HG03520 (cell line): Measurements from ENCODE around the gene ZNF638.
"Not testable (repeated sequence)": the region's sequence is repeated elsewhere in the genome, so short reads cannot be mapped to it uniquely, and the experiment has no call there.

Experiments
- ATAC-seq: cut with Tn5 transposase; IDR thresholded peaks from one replicate; pipeline ENCODE4 v1.9.1; 2021; ENCODE audit warnings: mild to moderate bottlenecking, moderate library complexity; ENCODE audit not compliant: unreplicated experiment

The ZNF638 gene

DNA sequence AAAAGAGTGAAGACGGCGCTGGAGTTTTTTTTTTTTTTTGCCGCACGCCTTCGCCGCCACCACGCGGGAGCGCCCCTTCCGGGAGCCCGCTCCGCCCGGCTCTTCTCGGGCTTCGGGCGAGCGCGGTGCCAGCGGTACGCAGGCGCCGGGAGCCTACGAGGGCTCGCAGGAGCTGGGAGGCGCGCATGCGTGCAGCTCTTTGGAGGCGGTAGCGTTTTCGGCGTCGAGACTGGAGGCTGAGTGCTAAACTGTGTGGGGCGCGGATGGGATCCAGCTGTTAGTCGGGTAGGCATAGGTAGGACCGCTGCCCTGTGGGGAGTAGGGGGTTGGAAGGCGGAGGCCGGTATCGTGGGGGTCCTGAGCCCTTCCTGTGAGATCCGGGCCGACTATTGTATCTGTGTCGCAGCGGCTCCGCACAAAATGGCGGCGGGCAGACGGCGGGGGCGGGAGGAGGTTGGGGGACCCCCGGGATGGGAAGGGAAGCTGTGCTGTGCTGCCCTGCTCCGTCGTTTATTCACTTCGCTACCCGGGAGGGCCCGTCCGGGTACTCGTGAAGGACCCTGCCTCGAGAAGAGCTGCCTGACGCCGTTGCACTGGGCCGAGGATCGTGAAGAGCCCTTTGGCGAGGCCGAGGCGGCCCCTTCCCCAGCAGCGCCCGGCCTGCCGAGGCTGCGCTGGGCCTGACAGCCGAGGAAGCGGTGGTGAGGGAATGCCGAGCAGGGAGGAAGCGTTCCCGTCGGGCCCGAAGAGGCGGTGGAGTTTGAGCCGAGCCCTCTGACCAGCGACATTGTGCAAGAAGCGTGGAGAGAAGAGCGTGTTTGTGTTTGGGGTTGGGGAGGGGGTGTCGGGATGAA, at the start of gene ZNF638:
ZNF638 (plus strand) TSS at position 202 of the 854 bp plus-strand sequence. CDS start 17,173 bp downstream, outside the sequence.
- peak; percentile 97 for ATAC-seq

DNA sequence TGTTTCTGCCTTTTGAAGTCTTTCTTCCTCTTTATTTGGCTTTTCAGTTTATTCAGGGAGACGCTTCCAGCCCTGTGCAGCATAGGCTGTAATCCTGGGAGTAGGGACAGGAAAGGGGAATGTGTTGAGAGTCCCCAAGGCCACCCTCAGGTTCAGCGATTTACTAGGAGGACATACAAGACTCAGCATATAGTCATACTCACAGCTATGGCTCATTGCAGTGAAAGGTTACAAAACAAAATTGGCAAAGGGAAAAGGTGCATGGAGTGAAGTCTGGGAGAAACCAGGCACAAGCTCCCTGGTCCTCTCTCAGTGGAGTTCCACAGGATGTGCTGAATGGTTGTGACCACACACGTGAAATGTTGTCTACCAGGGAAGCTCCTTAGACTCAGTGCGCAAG, 49.6 kb upstream of the ZNF638 start:
- ATAC-seq, result no peak

- no peak for ATAC-seq
These were observed 49.1 kb upstream of the ZNF638 start for GRCh38 chr2:71282493-71282892.

GRCh38 chr2:71283131-71283530, 48.5 kb upstream of the ZNF638 start:
- no peak for ATAC-seq

DNA sequence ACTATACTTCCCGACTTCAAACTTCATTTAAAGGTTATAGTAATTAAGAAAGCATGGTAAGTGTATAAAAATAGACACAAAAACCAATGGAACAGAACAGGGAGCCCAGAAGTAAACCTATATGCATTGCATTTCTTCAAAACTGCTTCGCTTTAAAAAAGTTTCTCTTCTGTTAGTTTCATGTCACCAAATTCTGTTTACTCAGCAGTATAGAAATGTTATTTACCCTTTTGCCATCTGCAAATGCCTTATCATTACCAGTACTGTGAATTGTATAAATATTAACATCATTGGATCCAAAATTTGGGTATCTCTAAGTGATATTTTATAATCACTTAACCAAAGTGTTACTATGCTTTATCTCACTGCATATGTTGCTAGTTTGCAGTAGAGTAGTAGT, 45.9 kb upstream of the ZNF638 start:
- ATAC-seq, result no peak

- no peak for ATAC-seq
These were observed 40.2 kb upstream of the ZNF638 start for GRCh38 chr2:71291398-71291797.

DNA sequence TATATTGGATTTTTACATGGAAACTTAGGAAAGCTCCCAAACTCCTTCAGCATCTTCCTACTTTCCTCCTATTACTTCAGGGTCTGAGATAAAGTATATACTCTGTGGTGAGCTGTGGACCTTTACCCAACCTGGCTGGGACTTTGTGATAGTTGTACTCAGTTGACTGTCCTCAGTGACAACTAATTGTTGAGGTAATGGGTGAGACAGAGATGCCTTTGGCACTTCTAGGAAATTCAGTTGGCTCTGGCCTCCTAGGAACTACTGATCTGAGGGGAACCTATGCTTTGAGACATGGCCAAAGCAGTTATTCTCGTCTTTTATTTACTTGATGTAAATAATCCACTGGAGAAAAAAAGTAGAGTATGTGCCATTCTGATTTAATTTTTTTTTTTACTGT, 39.4 kb upstream of the ZNF638 start:
- no peak for ATAC-seq

- ATAC-seq, result no peak
These were observed 32.7 kb upstream of the ZNF638 start for GRCh38 chr2:71298914-71299313.

- no peak for ATAC-seq
These were observed 32.1 kb upstream of the ZNF638 start for GRCh38 chr2:71299507-71299906.

- no peak for ATAC-seq
These were observed 27.7 kb upstream of the ZNF638 start for GRCh38 chr2:71303849-71304248.

DNA sequence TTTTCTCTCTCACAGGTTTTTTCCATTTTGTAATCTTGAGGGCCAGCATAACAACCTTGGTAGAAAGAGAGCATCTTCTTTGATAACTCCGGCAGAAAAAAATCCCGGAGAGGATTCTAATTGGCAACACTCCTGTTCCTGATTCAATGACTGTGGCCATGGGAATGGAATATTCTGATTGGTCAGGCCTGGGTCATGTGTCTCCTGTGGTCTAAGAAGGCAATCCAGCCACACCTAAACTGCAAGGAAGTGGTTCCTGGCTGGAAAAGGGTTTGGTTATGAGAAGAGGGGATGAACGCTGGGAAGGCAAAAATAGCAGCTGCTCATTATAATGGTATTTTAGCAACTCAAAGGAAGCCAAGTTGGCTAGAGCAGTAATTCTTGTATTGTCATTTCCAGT, 24.8 kb upstream of the ZNF638 start:
- no peak for ATAC-seq

DNA sequence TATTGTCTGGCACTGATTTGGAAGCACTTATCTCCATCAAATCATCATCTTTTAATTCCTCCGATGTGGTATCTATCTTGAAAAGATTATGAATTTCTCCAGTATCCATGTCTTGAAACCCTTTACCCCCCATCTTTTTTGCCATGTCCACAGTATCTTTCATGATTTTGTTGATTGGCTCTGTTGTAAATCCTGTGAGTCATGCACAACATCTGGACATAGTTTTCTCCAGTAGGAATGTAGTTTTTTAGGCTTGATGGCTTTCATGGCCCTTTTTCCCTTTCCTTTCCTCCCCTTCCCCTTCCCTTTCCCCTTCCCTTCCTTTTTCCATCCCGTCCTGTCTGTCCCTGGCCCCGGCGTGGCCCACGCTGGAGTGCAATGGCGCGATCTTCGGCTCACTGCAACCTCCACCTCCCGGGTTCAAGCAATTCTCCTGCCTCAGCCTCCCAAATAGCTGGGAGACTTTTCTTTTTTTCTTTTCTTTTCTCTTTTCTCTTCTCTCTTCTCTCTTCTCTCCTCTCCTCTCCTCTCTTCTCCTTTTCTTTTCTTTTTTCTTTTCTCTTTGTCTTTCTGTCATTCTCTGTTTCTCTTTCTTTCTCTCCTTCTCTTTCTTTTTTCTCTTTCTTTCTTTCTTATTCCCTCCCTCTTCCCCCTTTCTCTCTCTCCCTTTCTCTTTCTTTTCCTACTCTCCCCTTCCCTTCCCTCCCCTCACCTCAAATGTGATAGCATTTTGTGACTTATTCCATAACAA, 18.4 kb upstream of the ZNF638 start:
- no peak for ATAC-seq

DNA sequence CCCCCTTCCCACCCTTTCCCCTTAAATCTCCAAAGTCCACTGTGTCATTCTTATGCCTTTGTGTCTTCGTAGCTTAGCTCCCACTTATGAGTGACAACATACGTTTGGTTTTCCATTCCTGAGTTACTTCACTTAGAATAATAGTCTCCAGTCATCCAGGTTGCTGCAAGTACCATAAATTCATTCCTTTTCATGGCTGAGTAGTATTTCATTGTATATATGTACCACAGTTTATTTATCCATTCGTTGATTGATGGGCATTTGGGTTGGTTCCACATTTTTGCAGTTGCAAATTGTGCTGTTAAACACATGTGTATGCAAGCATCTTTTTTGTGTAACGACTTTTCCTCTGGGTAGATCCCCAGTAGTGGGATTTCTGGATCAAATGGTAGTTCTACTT, 14.5 kb upstream of the ZNF638 start:
- no peak for ATAC-seq

- not testable (repeated sequence) for ATAC-seq
These were observed 13.7 kb upstream of the ZNF638 start for GRCh38 chr2:71317900-71318299.

- ATAC-seq, result no peak
These were observed 8.2 kb upstream of the ZNF638 start for GRCh38 chr2:71323386-71323785.

GRCh38 chr2:71326968-71327367, 4.6 kb upstream of the ZNF638 start:
- ATAC-seq, result no peak

GRCh38 chr2:71327916-71328315, 3.7 kb upstream of the ZNF638 start:
- no peak for ATAC-seq

GRCh38 chr2:71330155-71330554, 1.4 kb upstream of the ZNF638 start:
- ATAC-seq, result no peak

- no peak for ATAC-seq
These were observed 824 bp upstream of the ZNF638 start for GRCh38 chr2:71330585-71331330.

DNA sequence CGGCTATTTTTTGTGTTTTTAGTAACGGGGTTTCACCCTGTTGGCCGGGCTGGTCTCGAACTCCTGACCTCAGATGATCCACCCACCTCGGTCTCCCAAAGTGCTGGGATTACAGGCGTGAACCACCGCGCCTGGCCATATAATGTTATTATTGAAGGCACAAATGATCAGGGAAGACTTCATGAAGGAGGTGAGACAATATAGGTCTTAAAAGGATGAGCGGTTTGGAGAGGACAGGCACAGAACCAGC, 326 bp upstream of the ZNF638 start:
- ATAC-seq, result not testable (repeated sequence)

DNA sequence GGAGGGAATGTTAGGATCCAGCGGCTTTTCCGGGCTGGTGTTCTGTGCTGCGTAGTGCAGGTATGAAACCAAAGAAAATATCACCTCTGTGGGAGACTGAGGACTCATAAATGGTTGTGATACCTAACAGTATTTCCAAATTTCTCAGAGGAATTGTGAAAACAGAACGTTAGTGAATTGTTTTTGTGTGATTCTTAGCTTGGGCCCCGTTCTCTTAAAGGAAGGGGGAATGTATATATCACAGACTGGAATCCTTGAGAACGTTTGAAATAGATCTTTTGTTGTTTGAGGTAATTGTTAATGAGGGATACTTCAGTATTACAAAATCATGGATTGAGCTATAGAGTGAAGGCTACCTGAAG, 834 bp downstream of the ZNF638 start:
- ATAC-seq, result no peak

GRCh38 chr2:71333619-71334018, 2.0 kb downstream of the ZNF638 start:
- no peak for ATAC-seq
